ENCODE data around the gene B4GALT4.

B4GALT4 gene

DNA sequence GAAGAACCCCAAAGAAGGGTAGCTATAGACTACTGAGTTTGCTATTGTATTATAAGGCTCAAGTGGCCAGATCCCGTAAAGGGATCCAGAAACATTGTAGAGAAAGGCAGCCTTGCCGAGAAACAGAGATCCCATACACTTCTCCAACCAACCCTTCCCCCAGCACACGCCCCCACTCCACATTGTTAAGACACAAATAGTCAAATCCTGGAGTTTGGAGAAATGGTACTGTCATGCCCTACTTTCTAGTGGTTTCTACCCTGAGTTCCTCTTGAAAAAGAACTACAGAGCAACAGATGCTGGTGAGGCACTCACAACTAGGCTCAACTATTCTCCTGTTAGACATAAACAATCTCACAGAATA, 33.2 kb downstream of the B4GALT4 start:
- no peak for TF ChIP-seq TOX (CRISPR knock-in tag; IDR thresholded peaks at IDR 0.05; ENCODE audit: borderline replicate concordance)
- ATAC-seq = no peak

DNA sequence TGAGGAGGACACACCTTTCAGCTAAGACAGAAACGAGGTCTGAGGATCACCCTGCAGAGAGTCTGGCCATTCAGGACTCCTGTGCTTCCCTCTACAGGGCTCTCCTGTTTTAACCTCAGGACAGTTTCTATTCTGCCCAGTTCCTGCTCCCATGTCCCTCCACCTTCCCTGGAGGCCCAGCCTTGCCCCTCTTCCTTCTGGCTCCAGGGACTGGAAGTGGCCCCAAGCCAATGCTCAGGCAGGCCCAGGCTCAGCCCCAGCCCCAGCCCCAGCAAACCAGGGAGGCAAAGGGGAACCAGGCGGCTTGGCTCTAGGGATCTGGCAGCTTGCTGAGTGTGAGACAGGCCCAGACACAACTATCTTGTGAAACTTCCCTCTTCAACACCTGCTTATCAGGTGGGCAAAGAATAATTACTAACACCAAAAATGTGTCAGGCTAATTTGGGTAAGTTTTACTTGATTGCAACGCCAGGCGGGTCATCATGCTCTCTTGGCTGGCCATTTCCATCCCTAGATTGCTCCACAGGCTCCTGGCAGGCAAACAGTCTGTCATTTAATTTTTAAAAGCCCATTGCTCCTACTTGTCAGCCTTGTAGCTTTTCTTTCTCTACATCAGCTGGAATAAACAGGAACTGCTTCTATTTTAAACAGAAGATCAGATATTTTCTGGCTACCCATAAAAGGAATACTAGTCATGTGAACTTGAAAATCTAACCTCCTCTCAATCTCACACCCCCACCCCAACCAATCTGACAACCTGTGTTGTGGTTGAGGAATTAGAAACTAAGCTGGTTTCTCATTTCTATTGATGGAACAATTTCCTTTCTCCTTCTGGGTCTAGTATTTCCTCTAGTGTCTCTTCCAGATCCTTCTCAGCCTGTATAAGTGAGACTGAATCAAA, 33.8 kb downstream of the B4GALT4 start:
- peak; percentile 54 for ATAC-seq
- TF ChIP-seq PPARA (CRISPR knock-in tag; IDR thresholded peaks at IDR 0.05; ENCODE audit: borderline replicate concordance) (no peak), ESRRG (CRISPR knock-in tag; IDR thresholded peaks at IDR 0.05) (no peak), GLIS3 (CRISPR knock-in tag; IDR thresholded peaks at IDR 0.05) (no peak), ARNTL (CRISPR knock-in tag; IDR thresholded peaks at IDR 0.05; ENCODE audit: borderline replicate concordance, low read depth) (no peak), CSDC2 (CRISPR knock-in tag; IDR thresholded peaks at IDR 0.05) (no peak), SNAI2 (CRISPR knock-in tag; IDR thresholded peaks at IDR 0.05) (no peak), TCF4 (CRISPR knock-in tag; IDR thresholded peaks at IDR 0.05; ENCODE audit: borderline replicate concordance) (no peak), RARB (CRISPR knock-in tag; IDR thresholded peaks at IDR 0.05) (no peak)
- TF ChIP-seq, protein P1, sequence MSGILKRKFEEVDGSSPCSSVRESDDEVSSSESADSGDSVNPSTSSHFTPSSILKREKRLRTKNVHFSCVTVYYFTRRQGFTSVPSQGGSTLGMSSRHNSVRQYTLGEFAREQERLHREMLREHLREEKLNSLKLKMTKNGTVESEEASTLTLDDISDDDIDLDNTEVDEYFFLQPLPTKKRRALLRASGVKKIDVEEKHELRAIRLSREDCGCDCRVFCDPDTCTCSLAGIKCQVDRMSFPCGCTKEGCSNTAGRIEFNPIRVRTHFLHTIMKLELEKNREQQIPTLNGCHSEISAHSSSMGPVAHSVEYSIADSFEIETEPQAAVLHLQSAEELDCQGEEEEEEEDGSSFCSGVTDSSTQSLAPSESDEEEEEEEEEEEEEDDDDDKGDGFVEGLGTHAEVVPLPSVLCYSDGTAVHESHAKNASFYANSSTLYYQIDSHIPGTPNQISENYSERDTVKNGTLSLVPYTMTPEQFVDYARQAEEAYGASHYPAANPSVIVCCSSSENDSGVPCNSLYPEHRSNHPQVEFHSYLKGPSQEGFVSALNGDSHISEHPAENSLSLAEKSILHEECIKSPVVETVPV (CRISPR knock-in tag; IDR thresholded peaks at IDR 0.05) = no peak
- TF ChIP-seq, protein P2, sequence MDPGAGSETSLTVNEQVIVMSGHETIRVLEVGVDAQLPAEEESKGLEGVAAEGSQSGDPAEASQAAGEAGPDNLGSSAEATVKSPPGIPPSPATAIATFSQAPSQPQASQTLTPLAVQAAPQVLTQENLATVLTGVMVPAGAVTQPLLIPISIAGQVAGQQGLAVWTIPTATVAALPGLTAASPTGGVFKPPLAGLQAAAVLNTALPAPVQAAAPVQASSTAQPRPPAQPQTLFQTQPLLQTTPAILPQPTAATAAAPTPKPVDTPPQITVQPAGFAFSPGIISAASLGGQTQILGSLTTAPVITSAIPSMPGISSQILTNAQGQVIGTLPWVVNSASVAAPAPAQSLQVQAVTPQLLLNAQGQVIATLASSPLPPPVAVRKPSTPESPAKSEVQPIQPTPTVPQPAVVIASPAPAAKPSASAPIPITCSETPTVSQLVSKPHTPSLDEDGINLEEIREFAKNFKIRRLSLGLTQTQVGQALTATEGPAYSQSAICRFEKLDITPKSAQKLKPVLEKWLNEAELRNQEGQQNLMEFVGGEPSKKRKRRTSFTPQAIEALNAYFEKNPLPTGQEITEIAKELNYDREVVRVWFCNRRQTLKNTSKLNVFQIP (CRISPR knock-in tag; IDR thresholded peaks at IDR 0.05; ENCODE audit: borderline replicate concordance, low read depth) = no peak

DNA sequence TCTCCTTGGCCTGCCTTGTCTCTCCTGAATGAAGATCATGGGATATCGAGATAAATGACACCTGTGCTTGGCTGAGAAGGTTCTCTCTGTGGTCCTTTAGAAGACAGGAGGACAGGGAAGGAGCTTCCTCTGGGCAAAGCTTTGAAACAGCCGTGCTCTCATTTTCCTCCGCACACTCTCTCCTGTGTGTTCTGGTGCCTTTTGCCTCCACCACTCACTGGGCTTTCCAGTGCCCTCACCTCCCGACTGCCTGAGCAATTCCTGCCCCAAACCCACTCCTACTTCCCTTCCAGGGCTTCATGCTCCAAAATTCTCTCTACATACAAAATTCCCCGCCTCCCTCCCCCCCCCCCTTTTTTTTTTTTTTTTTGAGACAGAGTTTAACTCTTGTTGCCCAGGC, 35.0 kb downstream of the B4GALT4 start:
- no peak; the same call in 2 of the 3 replicates for ATAC-seq

DNA sequence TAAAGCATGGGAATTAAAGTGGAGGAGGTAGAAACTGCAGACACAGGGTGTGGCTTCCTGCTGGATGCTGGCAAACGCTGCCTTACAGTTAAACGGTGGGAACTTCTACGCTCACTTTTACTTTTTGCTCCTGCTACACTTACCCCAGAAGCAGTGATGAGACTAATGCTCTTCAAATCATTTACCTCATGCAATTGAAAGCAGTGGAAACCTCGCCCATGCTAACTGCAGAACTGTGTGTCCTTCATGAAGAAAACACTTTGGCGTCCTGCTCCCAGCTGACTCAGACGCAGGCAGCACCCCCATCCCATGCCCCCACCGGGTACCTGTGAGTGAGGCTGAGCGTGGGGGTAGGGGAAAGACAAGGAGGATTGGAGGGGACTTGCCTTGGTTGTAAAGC, 35.5 kb downstream of the B4GALT4 start:
- no peak for TF ChIP-seq PPARA (CRISPR knock-in tag; IDR thresholded peaks at IDR 0.05; ENCODE audit: borderline replicate concordance)
- TF ChIP-seq, protein P1 (CRISPR knock-in tag; IDR thresholded peaks at IDR 0.05) = no peak
- TF ChIP-seq, protein P2 (CRISPR knock-in tag; IDR thresholded peaks at IDR 0.05; ENCODE audit: borderline replicate concordance, low read depth) = no peak
- ATAC-seq = no peak

More for the DNA sequence above, 35.0 kb downstream of the B4GALT4 start:
- TF ChIP-seq, protein P1 (CRISPR knock-in tag; IDR thresholded peaks at IDR 0.05) = no peak
- TF ChIP-seq ARNTL (CRISPR knock-in tag; IDR thresholded peaks at IDR 0.05; ENCODE audit: borderline replicate concordance, low read depth) = no peak

DNA sequence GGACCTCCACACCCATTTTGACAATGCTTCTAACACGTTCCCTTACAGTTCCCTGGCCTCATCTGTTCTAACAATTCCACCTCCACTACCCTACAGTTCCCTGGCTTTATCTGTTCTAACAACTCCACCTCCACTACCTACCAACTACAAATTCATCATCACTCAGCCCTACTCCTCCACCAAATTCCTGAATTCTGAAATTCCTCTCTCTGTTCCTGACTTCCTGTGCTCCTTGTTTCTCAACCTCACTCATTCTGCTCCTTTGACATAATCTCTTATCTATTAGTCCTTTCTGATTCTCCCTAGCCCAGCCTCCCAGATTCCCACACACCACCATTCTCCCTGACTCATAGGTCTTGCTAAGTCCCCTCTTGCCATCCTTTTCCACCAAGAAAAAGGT, 44.8 kb downstream of the B4GALT4 start:
- TF ChIP-seq CSDC2 (CRISPR knock-in tag; IDR thresholded peaks at IDR 0.05) (no peak), ARNTL (CRISPR knock-in tag; IDR thresholded peaks at IDR 0.05; ENCODE audit: borderline replicate concordance, low read depth) (no peak), TOX (CRISPR knock-in tag; IDR thresholded peaks at IDR 0.05; ENCODE audit: borderline replicate concordance) (no peak), ZNF8 (CRISPR knock-in tag; IDR thresholded peaks at IDR 0.05) (no peak)
- TF ChIP-seq, protein P2 (CRISPR knock-in tag; IDR thresholded peaks at IDR 0.05; ENCODE audit: borderline replicate concordance, low read depth) = no peak
- TF ChIP-seq, protein P3, sequence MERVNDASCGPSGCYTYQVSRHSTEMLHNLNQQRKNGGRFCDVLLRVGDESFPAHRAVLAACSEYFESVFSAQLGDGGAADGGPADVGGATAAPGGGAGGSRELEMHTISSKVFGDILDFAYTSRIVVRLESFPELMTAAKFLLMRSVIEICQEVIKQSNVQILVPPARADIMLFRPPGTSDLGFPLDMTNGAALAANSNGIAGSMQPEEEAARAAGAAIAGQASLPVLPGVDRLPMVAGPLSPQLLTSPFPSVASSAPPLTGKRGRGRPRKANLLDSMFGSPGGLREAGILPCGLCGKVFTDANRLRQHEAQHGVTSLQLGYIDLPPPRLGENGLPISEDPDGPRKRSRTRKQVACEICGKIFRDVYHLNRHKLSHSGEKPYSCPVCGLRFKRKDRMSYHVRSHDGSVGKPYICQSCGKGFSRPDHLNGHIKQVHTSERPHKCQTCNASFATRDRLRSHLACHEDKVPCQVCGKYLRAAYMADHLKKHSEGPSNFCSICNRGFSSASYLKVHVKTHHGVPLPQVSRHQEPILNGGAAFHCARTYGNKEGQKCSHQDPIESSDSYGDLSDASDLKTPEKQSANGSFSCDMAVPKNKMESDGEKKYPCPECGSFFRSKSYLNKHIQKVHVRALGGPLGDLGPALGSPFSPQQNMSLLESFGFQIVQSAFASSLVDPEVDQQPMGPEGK (CRISPR knock-in tag; IDR thresholded peaks at IDR 0.05; ENCODE audit: borderline replicate concordance) = no peak
- no peak for ATAC-seq
